ENCODE data around the gene DAB1.

DAB1 gene

GRCh38 chr1:57109883-57110282 lies 314.0 kb downstream of the DAB1 start:
- DNase-seq (ENCODE audit: low read depth in 1 of 2, low spot score in 1 of 2): no peak
- peaks cover 2% of the 10 kb centered on the region for H3K27me3 ChIP-seq (ENCODE audit: insufficient read depth, poor library complexity, severe bottlenecking)
- no peak overlapping the region for H3K4me3 ChIP-seq (replicated peaks; ENCODE audit: insufficient read depth, low read length)
- TF ChIP-seq GABPA (IDR thresholded peaks at IDR 0.05; ENCODE audit: low read depth): no peak
- TF ChIP-seq CTCF (IDR thresholded peaks at IDR 0.05; ENCODE audit: insufficient read depth, low read length): no peak
- no peak for TF ChIP-seq REST (IDR thresholded peaks at IDR 0.05; ENCODE audit: insufficient replicate concordance, low read depth)
- TF ChIP-seq SPI1 (IDR thresholded peaks at IDR 0.05; ENCODE audit: borderline replicate concordance, low read depth): no peak
- TF ChIP-seq POLR2AphosphoS5 (IDR thresholded peaks at IDR 0.05; ENCODE audit: low read depth): no peak
- no peak overlapping the region for H3K27ac ChIP-seq (replicated peaks)

GRCh38 chr1:57109247-57109646 lies 314.6 kb downstream of the DAB1 start:
- Histone ChIP-seq H3K27me3 (ENCODE audit: insufficient read depth, poor library complexity, severe bottlenecking) (peaks cover 2% of the 10 kb centered on the region), H3K4me3 (replicated peaks; ENCODE audit: insufficient read depth, low read length) (no peak overlapping the region), H3K27ac (replicated peaks) (no peak overlapping the region)
- DNase-seq (ENCODE audit: low read depth in 1 of 2, low spot score in 1 of 2): no peak
- no peak for TF ChIP-seq REST (IDR thresholded peaks at IDR 0.05; ENCODE audit: insufficient replicate concordance, low read depth)
- no peak for TF ChIP-seq SPI1 (IDR thresholded peaks at IDR 0.05; ENCODE audit: borderline replicate concordance, low read depth)
- no peak for TF ChIP-seq GABPA (IDR thresholded peaks at IDR 0.05; ENCODE audit: low read depth)
- TF ChIP-seq CTCF (IDR thresholded peaks at IDR 0.05; ENCODE audit: insufficient read depth, low read length): no peak
- TF ChIP-seq POLR2AphosphoS5 (IDR thresholded peaks at IDR 0.05; ENCODE audit: low read depth): no peak

- no peak overlapping the region for H3K27ac ChIP-seq (replicated peaks)
- TF ChIP-seq POLR2AphosphoS5 (IDR thresholded peaks at IDR 0.05; ENCODE audit: low read depth) (no peak), CTCF (IDR thresholded peaks at IDR 0.05; ENCODE audit: insufficient read depth, low read length) (no peak), REST (IDR thresholded peaks at IDR 0.05; ENCODE audit: insufficient replicate concordance, low read depth) (no peak), GABPA (IDR thresholded peaks at IDR 0.05; ENCODE audit: low read depth) (no peak), SPI1 (IDR thresholded peaks at IDR 0.05; ENCODE audit: borderline replicate concordance, low read depth) (no peak)
- no peak for DNase-seq (ENCODE audit: low read depth in 1 of 2, low spot score in 1 of 2)
- H3K27me3 ChIP-seq (ENCODE audit: insufficient read depth, poor library complexity, severe bottlenecking): peaks cover 2% of the 10 kb centered on the region
- H3K4me3 ChIP-seq (replicated peaks; ENCODE audit: insufficient read depth, low read length): no peak overlapping the region
Measured at GRCh38 chr1:57106296-57106695, 317.6 kb downstream of the DAB1 start.

All from HL-60 (cell line).